Measurements from ENCODE around the gene SCARB2. TPM values are rescaled to one million over a fixed set of nuclear protein-coding genes. Genes with fewer than 3 reads are reported as not detected.
"Not testable (repeated sequence)": the region's sequence is repeated elsewhere in the genome, so short reads cannot be mapped to it uniquely, and the experiment has no call there.

The SCARB2 gene
- total RNA-seq, 1 donor from 2014 or later, result 330 TPM

DNA sequence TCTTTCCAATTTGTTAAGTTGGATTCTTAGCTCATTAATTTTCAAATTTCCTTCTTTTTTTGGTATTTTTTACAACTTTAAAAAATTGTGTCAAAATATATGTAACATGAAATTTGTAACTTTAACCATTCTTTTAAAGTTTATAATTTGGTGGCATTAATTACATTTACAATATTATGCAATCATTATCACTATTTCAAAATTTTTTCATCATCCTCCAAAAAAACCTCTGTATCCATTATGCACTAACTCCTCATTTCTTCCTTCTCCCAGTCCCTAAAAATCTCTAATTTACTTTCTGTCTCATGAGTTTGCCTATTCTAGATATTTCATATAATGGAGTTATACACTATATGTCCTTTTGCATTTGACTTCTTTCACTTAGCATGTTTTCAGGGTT, 33.2 kb upstream of the SCARB2 start:
- H3K4me3 Mint-ChIP-seq (ENCODE audit: unreplicated experiment), result no peak overlapping the region
- TF ChIP-seq, protein P1, sequence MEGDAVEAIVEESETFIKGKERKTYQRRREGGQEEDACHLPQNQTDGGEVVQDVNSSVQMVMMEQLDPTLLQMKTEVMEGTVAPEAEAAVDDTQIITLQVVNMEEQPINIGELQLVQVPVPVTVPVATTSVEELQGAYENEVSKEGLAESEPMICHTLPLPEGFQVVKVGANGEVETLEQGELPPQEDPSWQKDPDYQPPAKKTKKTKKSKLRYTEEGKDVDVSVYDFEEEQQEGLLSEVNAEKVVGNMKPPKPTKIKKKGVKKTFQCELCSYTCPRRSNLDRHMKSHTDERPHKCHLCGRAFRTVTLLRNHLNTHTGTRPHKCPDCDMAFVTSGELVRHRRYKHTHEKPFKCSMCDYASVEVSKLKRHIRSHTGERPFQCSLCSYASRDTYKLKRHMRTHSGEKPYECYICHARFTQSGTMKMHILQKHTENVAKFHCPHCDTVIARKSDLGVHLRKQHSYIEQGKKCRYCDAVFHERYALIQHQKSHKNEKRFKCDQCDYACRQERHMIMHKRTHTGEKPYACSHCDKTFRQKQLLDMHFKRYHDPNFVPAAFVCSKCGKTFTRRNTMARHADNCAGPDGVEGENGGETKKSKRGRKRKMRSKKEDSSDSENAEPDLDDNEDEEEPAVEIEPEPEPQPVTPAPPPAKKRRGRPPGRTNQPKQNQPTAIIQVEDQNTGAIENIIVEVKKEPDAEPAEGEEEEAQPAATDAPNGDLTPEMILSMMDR (IDR thresholded peaks at IDR 0.05; ENCODE audit: partially characterized antibody, unreplicated experiment), result no peak
- H3K36me3 Mint-ChIP-seq (ENCODE audit: unreplicated experiment), result no peaks in the 10 kb centered on the region
- no peak for DNase-seq
- H3K27me3 Mint-ChIP-seq (ENCODE audit: unreplicated experiment), result peaks cover 10% of the 10 kb centered on the region
- H3K9me3 Mint-ChIP-seq (ENCODE audit: unreplicated experiment), result peaks cover 11% of the 10 kb centered on the region
- no peak overlapping the region for H3K27ac Mint-ChIP-seq (ENCODE audit: unreplicated experiment)
- peaks cover 12% of the 10 kb centered on the region for H3K4me1 Mint-ChIP-seq (ENCODE audit: low read depth, unreplicated experiment)

DNA sequence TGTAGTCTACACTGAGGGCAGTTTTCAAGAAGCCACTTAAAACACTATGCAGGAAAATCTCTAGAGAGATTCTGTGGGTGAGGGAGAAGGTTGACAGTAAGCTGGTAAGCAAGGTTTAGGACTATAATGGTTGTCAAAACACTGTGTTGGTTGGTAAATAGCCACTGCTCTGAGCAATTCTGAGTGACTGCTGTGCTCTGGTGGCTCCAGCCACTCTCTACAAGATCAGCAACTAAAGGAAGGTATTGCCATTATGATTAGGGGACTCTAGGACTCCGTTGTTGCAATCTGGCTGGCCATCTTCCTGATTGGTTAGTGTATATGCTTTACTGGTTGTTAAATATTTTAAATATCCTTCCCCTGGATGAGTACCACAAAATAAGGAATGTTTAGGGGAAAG, 32.4 kb upstream of the SCARB2 start:
- Mint-ChIP-seq H3K27ac (ENCODE audit: unreplicated experiment) (no peak overlapping the region), H3K9me3 (ENCODE audit: unreplicated experiment) (peaks cover 6% of the 10 kb centered on the region), H3K27me3 (ENCODE audit: unreplicated experiment) (peaks cover 6% of the 10 kb centered on the region), H3K4me1 (ENCODE audit: low read depth, unreplicated experiment) (peaks cover 9% of the 10 kb centered on the region), H3K4me3 (ENCODE audit: unreplicated experiment) (no peak overlapping the region), H3K36me3 (ENCODE audit: unreplicated experiment) (peaks cover 1% of the 10 kb centered on the region)
- TF ChIP-seq, protein P1 (IDR thresholded peaks at IDR 0.05; ENCODE audit: partially characterized antibody, unreplicated experiment), result no peak
- no peak for DNase-seq

DNA sequence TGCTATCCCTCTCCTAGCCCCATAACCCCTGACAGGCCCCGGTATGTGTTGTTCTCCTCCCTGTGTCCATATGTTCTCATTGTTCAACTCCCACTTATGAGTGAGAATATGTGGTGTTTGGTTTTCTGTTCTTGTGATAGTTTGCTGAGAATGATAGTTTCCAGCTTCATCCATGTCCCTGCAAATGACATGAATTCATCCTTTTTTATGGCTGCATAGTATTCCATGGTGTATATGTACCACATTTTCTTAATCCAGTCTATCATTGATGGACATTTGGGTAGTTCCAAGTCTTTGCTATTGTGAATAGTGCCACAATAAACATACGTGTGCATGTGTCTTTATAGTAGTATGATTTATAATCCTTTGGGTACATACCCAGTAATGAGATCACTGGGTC, 30.3 kb upstream of the SCARB2 start:
- H3K27me3 Mint-ChIP-seq (ENCODE audit: unreplicated experiment); H3K4me3 Mint-ChIP-seq (ENCODE audit: unreplicated experiment); DNase-seq; H3K27ac Mint-ChIP-seq (ENCODE audit: unreplicated experiment); H3K9me3 Mint-ChIP-seq (ENCODE audit: unreplicated experiment); H3K4me1 Mint-ChIP-seq (ENCODE audit: low read depth, unreplicated experiment): not testable (repeated sequence)
- H3K36me3 Mint-ChIP-seq (ENCODE audit: unreplicated experiment), result peaks cover 16% of the 10 kb centered on the region

DNA sequence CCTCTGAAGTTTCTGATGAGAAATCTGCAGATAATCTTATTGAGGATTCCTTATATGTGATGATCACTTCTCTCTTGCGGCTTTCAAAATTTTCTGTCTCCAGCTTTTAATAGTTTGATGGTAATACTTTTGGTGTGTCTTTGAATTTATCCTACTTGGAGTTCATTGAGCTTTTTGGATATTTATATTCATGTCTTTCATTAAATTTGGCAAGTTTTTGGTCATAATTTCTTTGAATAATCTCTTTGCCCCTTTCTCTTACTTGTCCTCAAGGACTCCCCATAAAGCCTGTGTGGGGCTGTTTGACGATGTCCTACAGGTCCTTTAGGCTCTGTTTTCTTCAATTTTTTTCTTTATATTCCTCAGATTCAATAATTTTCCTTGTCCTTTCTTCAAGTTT, 26.6 kb upstream of the SCARB2 start:
- TF ChIP-seq, protein P1 (IDR thresholded peaks at IDR 0.05; ENCODE audit: partially characterized antibody, unreplicated experiment), result no peak
- peaks cover 23% of the 10 kb centered on the region for H3K36me3 Mint-ChIP-seq (ENCODE audit: unreplicated experiment)
- H3K4me1 Mint-ChIP-seq (ENCODE audit: low read depth, unreplicated experiment), result no peaks in the 10 kb centered on the region
- no peaks in the 10 kb centered on the region for H3K27me3 Mint-ChIP-seq (ENCODE audit: unreplicated experiment)
- DNase-seq, result no peak
- H3K27ac Mint-ChIP-seq (ENCODE audit: unreplicated experiment), result no peak overlapping the region
- no peak overlapping the region for H3K4me3 Mint-ChIP-seq (ENCODE audit: unreplicated experiment)
- H3K9me3 Mint-ChIP-seq (ENCODE audit: unreplicated experiment), result peaks cover 7% of the 10 kb centered on the region

DNA sequence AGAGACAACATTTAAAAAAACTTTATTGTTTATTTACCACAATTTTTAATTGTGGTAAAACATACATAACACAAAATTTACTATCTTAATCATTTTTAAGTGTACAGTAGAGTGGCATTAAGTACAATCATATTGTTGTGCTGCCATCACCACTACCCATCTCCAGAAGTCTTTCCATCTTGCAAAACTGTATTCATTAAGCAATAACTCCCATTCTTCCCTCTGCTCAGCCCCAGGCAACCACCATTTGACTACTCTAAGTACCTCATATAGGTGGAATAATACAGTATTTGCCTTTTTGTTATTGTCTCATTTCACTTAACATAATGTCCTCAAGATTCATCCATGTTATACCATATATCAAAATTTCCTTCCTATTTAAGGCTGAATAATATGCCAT, 25.1 kb upstream of the SCARB2 start:
- no peak for DNase-seq
- no peaks in the 10 kb centered on the region for H3K27me3 Mint-ChIP-seq (ENCODE audit: unreplicated experiment)
- peaks cover 23% of the 10 kb centered on the region for H3K36me3 Mint-ChIP-seq (ENCODE audit: unreplicated experiment)
- H3K4me1 Mint-ChIP-seq (ENCODE audit: low read depth, unreplicated experiment), result peaks cover 1% of the 10 kb centered on the region
- TF ChIP-seq, protein P1 (IDR thresholded peaks at IDR 0.05; ENCODE audit: partially characterized antibody, unreplicated experiment), result no peak
- H3K4me3 Mint-ChIP-seq (ENCODE audit: unreplicated experiment), result no peak overlapping the region
- no peak overlapping the region for H3K27ac Mint-ChIP-seq (ENCODE audit: unreplicated experiment)
- H3K9me3 Mint-ChIP-seq (ENCODE audit: unreplicated experiment), result peaks cover 6% of the 10 kb centered on the region

DNA sequence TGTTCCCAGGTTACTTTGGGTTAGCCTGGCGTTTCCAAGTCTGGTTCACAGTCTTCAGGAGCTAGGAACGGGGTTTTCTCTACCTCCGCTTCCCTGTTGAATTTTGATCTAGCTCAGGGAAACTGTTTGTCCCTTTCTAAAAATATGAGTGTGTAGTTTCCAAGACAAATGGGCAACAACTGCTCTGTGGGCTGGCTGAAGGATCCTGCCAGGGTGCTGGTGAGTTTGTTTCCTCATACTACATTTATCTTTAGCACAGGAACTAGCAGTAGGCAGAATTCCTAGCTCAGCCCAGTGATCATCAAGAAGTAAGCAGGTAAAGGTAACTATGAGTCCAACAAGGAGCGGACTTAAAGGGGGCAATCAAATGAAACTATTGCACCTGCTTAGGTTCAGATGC, 24.6 kb upstream of the SCARB2 start:
- TF ChIP-seq, protein P1 (IDR thresholded peaks at IDR 0.05; ENCODE audit: partially characterized antibody, unreplicated experiment), result no peak
- no peaks in the 10 kb centered on the region for H3K27me3 Mint-ChIP-seq (ENCODE audit: unreplicated experiment)
- no peak for DNase-seq
- H3K27ac Mint-ChIP-seq (ENCODE audit: unreplicated experiment), result no peak overlapping the region
- H3K9me3 Mint-ChIP-seq (ENCODE audit: unreplicated experiment), result peaks cover 9% of the 10 kb centered on the region
- H3K36me3 Mint-ChIP-seq (ENCODE audit: unreplicated experiment), result peaks cover 23% of the 10 kb centered on the region
- H3K4me3 Mint-ChIP-seq (ENCODE audit: unreplicated experiment), result no peak overlapping the region
- H3K4me1 Mint-ChIP-seq (ENCODE audit: low read depth, unreplicated experiment), result peaks cover 6% of the 10 kb centered on the region

All from glutamatergic neuron (in vitro differentiated cells).